ENCODE data around the gene ALOX12B.

DNA sequence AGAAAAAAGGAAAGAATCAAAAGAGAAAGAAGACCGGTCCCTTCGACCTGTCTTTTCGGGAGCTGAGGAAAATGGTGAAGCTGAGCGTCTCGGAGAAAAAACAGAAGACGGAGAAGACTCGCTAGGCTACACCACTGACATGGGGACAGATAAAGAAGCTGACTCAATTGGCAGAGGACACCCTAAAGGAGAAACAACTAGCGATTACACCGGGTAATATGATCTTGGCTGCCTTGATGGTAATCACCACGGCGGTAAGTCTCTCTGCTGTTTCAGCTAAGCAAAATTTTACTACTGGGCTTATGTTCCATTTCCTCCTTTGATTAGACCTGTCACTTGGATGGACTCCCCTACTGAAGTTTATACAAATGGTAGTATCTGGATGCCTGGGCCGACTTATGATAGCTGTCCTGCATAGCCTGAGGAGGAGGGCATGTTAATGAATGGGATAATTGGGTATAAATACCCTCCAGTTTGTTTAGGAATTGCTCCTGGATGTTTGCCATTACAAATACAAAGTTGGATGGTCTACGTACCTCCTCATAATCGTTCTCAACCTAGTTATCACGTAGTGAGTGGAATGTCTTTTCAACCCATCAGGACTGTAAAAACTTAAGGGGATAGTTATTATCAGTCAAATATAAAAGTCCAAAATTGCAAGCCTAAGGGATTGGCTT, 24.6 kb downstream of the ALOX12B start:
- TF ChIP-seq CTCF (conservative IDR thresholded peaks at IDR 0.05; ENCODE audit: low read length) (no peak), EZH2phosphoT487 (IDR thresholded peaks at IDR 0.05; ENCODE audit: borderline replicate concordance, low read depth, low read length) (no peak)
